Liver (tissue), 9 donors: ENCODE measurements around the gene USH1G. TPM values are rescaled to one million over a fixed set of nuclear protein-coding genes. Genes with fewer than 3 reads are reported as not detected.

Source experiments
- DNase-seq: peaks from one replicate; pipeline ENCODE4 v3.0.0-alpha.2; 2017; ENCODE audit warnings: low spot score
- H3K27ac ChIP-seq, 2 donors: one replicate each; pipeline ENCODE4 v1.7.0; 2013; ENCODE audit warnings: inconsistent platforms in 2 of 2, low read length in 2 of 2, control low read depth in 1 of 2, low read depth in 1 of 2, mild to moderate bottlenecking in 1 of 2
- H3K27me3 ChIP-seq, 4 donors: one replicate each; pipeline versions ENCODE4 v1.6.1 to v1.7.0; 2013; ENCODE audit warnings: low read length in 3 of 4, inconsistent platforms in 1 of 4, mild to moderate bottlenecking in 1 of 4, moderate library complexity in 1 of 4; ENCODE audit not compliant: control insufficient read depth in 4 of 4, insufficient read depth in 4 of 4
- H3K36me3 ChIP-seq, 4 donors: one replicate each; pipeline versions ENCODE4 v1.6.1 to v1.7.0; 2013; ENCODE audit warnings: low read length in 3 of 4, mild to moderate bottlenecking in 3 of 4, low read depth in 1 of 4, moderate library complexity in 1 of 4; ENCODE audit not compliant: control insufficient read depth in 4 of 4, insufficient read depth in 3 of 4
- H3K4me1 ChIP-seq, 4 donors: one replicate each; pipeline versions ENCODE4 v1.6.1 to v1.7.0; 2013; ENCODE audit warnings: low read length in 3 of 4, mild to moderate bottlenecking in 3 of 4, moderate library complexity in 1 of 4; ENCODE audit not compliant: control insufficient read depth in 4 of 4, insufficient read depth in 4 of 4
- H3K4me3 ChIP-seq, 3 donors: one replicate each; pipeline versions ENCODE4 v1.6.1 to v1.7.0; 2013; ENCODE audit warnings: low read length in 3 of 3, control low read depth in 1 of 3, low read depth in 1 of 3, mild to moderate bottlenecking in 1 of 3
- H3K9ac ChIP-seq, 2 donors: one replicate each; pipeline ENCODE4 v1.7.0; 2013; ENCODE audit warnings: low read length in 2 of 2, mild to moderate bottlenecking in 2 of 2, moderate library complexity in 2 of 2, control low read depth in 1 of 2, low read depth in 1 of 2
- H3K9me3 ChIP-seq, 4 donors: one replicate each; pipeline versions ENCODE4 v1.6.1 to v1.7.0; 2013; ENCODE audit warnings: low read length in 3 of 4; ENCODE audit not compliant: control insufficient read depth in 4 of 4
- CTCF ChIP-seq: fragments of 150-350 bp; IDR thresholded peaks from 2 replicates; pipeline ENCODE4 v1.5.1; 2017; ENCODE audit warnings: improper control_type of control experiment, low read depth, low read length; ENCODE audit not compliant: missing input control
- EGR1 ChIP-seq, 2 donors: IDR thresholded peaks; 2 replicates each; pipeline ENCODE4 v1.6.1; 2016 to 2018; ENCODE audit warnings: antibody characterized with exemption in 2 of 2, low read depth in 2 of 2
- FOXA1 ChIP-seq: IDR thresholded peaks from 2 replicates; pipeline ENCODE4 v1.6.1; 2016; ENCODE audit warnings: antibody characterized with exemption
- FOXA2 ChIP-seq: IDR thresholded peaks from 2 replicates; pipeline ENCODE4 v1.6.1; 2016; ENCODE audit warnings: antibody characterized with exemption
- HNF4A ChIP-seq, 2 donors: conservative IDR thresholded peaks; 2 replicates each; pipeline ENCODE4 v1.6.1; 2016; ENCODE audit warnings: antibody characterized with exemption in 2 of 2, mild to moderate bottlenecking in 2 of 2
- JUND ChIP-seq, 2 donors: IDR thresholded peaks; 2 replicates each; pipeline ENCODE4 v1.6.1; 2016; ENCODE audit warnings: antibody characterized with exemption in 2 of 2
- MAX ChIP-seq: IDR thresholded peaks from 2 replicates; pipeline ENCODE4 v1.6.1; 2016; ENCODE audit warnings: antibody characterized with exemption
- NR2F2 ChIP-seq: IDR thresholded peaks from 2 replicates; pipeline ENCODE4 v1.6.1; 2016; ENCODE audit warnings: antibody characterized with exemption
- RAD21 ChIP-seq, 2 donors: IDR thresholded peaks; 2 replicates each; pipeline ENCODE4 v1.6.1; 2016; ENCODE audit warnings: antibody characterized with exemption in 2 of 2, mild to moderate bottlenecking in 2 of 2
- RXRA ChIP-seq, 2 donors: IDR thresholded peaks; 2 replicates each; pipeline ENCODE4 v1.6.1; 2017 to 2018; ENCODE audit warnings: antibody characterized with exemption in 2 of 2, mild to moderate bottlenecking in 1 of 2
- SP1 ChIP-seq: IDR thresholded peaks from 2 replicates; pipeline ENCODE4 v1.6.1; 2018; ENCODE audit warnings: antibody characterized with exemption, mild to moderate bottlenecking
- TAF1 ChIP-seq: conservative IDR thresholded peaks from 2 replicates; pipeline ENCODE4 v1.6.1; 2016; ENCODE audit warnings: antibody characterized with exemption, mild to moderate bottlenecking
- YY1 ChIP-seq: IDR thresholded peaks from 2 replicates; pipeline ENCODE4 v1.6.1; 2016; ENCODE audit warnings: antibody characterized with exemption, mild to moderate bottlenecking
- WGBS: extraction: QIAGEN DNeasy Blood & Tissue Kit; methylation state at CpG from one replicate; pipeline ENCODE4 v1.1.7; 2013; 5-methylcytosine and 5-hydroxymethylcytosine counted together
- polyA plus RNA-seq, 2 donors: library from polyadenylated mRNA; stranded (reverse) in 1 of 2; unstranded in 1 of 2; fragments of 200-250 nt in 1 of 2; fragments of >200 nt in 1 of 2; fragmentation: Nextera tagmentation in 1 of 2; extraction: Ambion mirVana in 1 of 2; gene quantifications; one replicate each; pipeline versions ENCODE4 v1.2.1 to v1.2.3, GENCODE V29; 2013 to 2015
- total RNA-seq, 2 donors: library from RNA; depleted of rRNA; stranded (reverse); fragments of >200 nt; gene quantifications; one replicate each; pipeline ENCODE4 v1.2.3, GENCODE V29; 2014
- TF ChIP-seq, protein P1 (sequence below): IDR thresholded peaks from 2 replicates; pipeline ENCODE4 v1.6.1; 2016; ENCODE audit warnings: antibody characterized with exemption
- TF ChIP-seq, protein P2 (sequence below): IDR thresholded peaks from 2 replicates; pipeline ENCODE4 v1.6.1; 2016; ENCODE audit warnings: antibody characterized with exemption, mild to moderate bottlenecking
- TF ChIP-seq, protein P3 (sequence below): IDR thresholded peaks from 2 replicates; pipeline ENCODE4 v1.6.1; 2016; ENCODE audit warnings: antibody characterized with exemption
- donor health status: healthy.
- donor health status: healthy.
- donor health status: healthy.
- donor health status: healthy.
- donor health status: healthy.

USH1G gene
- total and polyA plus RNA-seq, 4 donors, result under 0.01 TPM; not detected in 3

- Histone ChIP-seq H3K9ac (no peak overlapping the region), H3K27me3 (peaks cover 0 to 2% (median 0%) of the 10 kb centered on the region in 4 donors)
- no peak for DNase-seq
Measured at GRCh38 chr17:74917430-74917829, 5.6 kb downstream of the USH1G start.

More at GRCh38 chr17:74917430-74917829, 5.6 kb downstream of the USH1G start:
- Histone ChIP-seq H3K36me3 (no peaks in the 10 kb centered on the region), H3K27ac (no peak overlapping the region), H3K4me1 (no peaks in the 10 kb centered on the region), H3K4me3 (no peak overlapping the region), H3K9me3 (no peaks in the 10 kb centered on the region)
- WGBS, result 67% methylated on average over 10 of the region's 10 CpGs
- TF ChIP-seq NR2F2 (no peak), EGR1 (IDR thresholded peaks at IDR 0.05; ENCODE audit: low read depth in 2 of 2) (no peak), MAX (no peak), HNF4A (conservative IDR thresholded peaks at IDR 0.05) (no peak), JUND (IDR thresholded peaks at IDR 0.05) (no peak), FOXA1 (no peak), SP1 (no peak), CTCF (no peak), TAF1 (no peak), RXRA (IDR thresholded peaks at IDR 0.05) (no peak), RAD21 (IDR thresholded peaks at IDR 0.05) (no peak), YY1 (no peak), FOXA2 (no peak)
- TF ChIP-seq, protein P1, sequence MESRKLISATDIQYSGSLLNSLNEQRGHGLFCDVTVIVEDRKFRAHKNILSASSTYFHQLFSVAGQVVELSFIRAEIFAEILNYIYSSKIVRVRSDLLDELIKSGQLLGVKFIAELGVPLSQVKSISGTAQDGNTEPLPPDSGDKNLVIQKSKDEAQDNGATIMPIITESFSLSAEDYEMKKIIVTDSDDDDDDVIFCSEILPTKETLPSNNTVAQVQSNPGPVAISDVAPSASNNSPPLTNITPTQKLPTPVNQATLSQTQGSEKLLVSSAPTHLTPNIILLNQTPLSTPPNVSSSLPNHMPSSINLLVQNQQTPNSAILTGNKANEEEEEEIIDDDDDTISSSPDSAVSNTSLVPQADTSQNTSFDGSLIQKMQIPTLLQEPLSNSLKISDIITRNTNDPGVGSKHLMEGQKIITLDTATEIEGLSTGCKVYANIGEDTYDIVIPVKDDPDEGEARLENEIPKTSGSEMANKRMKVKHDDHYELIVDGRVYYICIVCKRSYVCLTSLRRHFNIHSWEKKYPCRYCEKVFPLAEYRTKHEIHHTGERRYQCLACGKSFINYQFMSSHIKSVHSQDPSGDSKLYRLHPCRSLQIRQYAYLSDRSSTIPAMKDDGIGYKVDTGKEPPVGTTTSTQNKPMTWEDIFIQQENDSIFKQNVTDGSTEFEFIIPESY, result no peak
- TF ChIP-seq, protein P2, sequence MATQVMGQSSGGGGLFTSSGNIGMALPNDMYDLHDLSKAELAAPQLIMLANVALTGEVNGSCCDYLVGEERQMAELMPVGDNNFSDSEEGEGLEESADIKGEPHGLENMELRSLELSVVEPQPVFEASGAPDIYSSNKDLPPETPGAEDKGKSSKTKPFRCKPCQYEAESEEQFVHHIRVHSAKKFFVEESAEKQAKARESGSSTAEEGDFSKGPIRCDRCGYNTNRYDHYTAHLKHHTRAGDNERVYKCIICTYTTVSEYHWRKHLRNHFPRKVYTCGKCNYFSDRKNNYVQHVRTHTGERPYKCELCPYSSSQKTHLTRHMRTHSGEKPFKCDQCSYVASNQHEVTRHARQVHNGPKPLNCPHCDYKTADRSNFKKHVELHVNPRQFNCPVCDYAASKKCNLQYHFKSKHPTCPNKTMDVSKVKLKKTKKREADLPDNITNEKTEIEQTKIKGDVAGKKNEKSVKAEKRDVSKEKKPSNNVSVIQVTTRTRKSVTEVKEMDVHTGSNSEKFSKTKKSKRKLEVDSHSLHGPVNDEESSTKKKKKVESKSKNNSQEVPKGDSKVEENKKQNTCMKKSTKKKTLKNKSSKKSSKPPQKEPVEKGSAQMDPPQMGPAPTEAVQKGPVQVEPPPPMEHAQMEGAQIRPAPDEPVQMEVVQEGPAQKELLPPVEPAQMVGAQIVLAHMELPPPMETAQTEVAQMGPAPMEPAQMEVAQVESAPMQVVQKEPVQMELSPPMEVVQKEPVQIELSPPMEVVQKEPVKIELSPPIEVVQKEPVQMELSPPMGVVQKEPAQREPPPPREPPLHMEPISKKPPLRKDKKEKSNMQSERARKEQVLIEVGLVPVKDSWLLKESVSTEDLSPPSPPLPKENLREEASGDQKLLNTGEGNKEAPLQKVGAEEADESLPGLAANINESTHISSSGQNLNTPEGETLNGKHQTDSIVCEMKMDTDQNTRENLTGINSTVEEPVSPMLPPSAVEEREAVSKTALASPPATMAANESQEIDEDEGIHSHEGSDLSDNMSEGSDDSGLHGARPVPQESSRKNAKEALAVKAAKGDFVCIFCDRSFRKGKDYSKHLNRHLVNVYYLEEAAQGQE, result no peak
- TF ChIP-seq, protein P3, sequence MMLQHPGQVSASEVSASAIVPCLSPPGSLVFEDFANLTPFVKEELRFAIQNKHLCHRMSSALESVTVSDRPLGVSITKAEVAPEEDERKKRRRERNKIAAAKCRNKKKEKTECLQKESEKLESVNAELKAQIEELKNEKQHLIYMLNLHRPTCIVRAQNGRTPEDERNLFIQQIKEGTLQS, result no peak
